Astrocyte (in vitro differentiated cells and primary cell): ENCODE results near the gene CASP10.

Source experiments
- CTCF ChIP-seq: IDR thresholded peaks from 2 replicates; pipeline ENCODE4 v1.5.1; 2011; ENCODE audit warnings: low read depth, mild to moderate bottlenecking, inconsistent platforms, low read length, moderate library complexity; ENCODE audit not compliant: insufficient read depth
- EZH2 ChIP-seq: IDR thresholded peaks from 2 replicates; pipeline ENCODE4 v1.6.1; 2012; ENCODE audit warnings: mild to moderate bottlenecking, low read length, inconsistent platforms; ENCODE audit not compliant: insufficient read depth

- TF ChIP-seq CTCF (no peak), EZH2 (no peak)
These were observed 25.2 kb upstream of the CASP10 start for GRCh38 chr2:201157694-201158093.
